GM18861 (cell line): ENCODE measurements around the gene NANOS3.

Experiments
- ATAC-seq: cut with Tn5 transposase; IDR thresholded peaks from one replicate; pipeline ENCODE4 v1.9.1; 2021; ENCODE audit not compliant: unreplicated experiment

Gene NANOS3

DNA sequence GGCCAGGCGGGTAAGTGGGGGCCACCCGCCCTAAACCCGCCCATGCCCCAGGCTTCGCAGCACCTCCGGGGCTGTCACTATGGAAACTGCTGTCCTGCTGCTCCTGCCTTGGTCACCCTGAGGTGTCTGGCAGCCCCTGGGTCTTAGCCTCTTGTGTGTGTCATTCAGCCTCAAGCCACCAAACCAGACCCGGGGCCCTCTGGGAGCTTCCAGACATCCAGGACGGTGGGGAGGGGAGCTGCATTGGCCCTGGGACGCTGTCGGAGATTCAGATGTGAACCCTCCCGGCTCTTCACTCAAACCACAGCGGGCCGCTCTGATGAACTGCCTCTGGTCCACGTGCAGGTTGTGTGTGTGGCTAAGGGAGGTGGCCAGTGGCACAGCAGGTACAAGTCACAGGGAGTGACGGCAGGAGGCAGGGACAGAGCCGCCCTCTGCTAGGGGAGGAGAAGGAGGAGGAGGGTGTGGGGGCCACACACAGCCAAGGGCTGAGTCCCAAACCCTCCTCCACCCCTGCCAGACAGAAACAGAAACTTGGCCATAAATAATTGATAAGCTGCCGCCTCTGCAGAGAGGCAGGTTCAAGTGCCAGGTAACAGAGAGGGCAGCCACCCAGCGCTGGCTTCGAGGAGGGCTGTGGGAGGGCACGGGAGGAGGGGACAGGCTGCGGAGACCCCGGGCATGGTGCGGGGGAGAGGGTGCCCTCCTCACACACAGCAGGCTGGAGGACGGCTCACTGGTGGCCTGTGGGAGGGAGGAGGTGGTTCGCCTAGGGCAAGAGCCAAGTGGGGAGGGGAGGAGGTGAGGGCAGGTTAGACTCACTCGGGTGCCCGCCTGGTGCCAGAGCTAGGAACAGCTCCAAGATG is 8.0 kb downstream of the NANOS3 start:
- ATAC-seq, result no peak

DNA sequence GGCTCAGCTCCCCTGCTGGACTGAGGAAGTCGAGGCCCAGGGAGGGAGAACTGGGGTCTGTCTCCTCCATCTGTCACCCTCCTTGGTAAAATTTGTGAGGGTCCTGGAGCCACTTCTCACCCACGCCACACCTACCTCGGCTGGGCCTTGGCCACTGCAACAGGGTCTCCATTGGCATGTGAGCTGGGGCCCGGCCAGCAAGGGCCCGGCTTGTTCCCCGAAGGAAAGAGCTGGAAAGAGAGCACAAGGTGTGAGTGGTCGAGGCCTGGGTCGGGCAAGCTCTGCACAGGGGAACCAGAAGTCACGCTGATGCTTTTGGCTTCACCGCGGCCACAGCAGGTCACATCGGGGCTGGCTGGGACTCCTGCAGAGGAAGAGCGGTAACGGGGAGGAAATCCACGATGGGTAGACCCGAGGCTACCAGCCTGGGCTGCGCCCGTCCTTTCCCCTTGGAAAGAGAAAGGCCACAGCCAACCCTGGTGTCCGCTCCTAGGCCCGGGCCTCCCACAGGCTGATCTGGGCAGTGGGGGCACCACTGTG is 9.0 kb downstream of the NANOS3 start:
- ATAC-seq, result no peak

DNA sequence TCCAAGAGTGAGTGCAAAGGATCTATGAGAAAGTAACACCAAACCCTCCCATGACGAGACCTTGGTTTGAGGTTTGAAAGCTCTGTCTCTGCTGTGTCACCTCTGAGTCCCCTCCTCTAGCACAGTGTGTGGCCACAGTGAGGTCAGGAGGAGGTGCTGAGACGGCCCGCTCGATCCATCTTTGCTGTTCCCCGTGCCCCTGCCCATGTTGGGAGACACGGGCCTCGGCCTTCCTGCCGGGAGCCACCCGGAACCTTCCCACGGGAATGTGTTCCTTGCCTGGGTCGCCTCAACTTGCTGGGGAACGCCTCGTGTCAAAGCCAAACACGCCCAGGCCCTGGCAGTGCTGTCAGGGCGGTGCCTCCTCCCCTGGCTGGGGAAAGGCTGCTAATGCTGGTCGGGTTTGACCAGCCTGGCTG is 10.1 kb downstream of the NANOS3 start:
- no peak for ATAC-seq

GRCh38 chr19:13887517-13887916 is 10.6 kb downstream of the NANOS3 start:
- ATAC-seq, result no peak

DNA sequence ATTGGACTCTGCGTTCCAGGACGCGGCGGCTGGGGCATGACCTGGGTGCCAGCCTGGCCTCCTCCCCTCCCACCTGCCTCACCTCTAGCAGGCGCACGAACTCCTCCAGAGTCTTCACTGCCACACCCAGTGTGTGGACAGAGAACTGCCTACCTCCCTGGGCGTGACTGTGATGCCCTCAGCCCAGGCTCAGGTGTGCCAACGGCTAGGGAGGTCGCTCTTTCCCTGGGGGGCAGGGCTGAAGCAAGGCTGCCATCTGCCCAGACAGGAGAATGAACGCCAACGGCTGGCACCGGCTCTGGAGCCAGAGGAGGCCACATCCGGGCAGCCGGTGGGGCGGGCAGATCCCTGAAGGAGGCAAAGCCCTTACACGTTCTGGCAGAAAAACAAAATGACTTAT is 11.3 kb downstream of the NANOS3 start:
- no peak for ATAC-seq

DNA sequence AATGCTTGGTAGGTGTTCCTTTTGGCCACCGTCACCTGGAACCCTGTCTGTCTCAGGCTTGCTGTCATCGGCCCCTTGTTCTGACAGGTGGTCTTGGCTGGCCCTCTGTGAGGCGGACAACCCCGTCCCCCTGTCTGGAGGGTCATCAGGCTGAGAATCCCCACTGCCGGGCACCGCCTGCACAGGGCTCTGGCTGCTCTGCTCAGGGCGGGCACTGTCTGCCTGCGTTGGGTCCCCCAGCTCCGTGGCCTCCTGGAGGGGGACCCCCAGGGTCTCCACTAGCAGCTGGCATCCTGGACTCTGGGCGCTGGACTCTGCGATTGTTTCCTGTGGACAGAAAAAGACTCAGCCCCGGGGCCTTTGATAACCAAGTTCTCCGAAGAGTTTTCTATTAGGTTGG is 13.2 kb downstream of the NANOS3 start:
- ATAC-seq, result no peak

DNA sequence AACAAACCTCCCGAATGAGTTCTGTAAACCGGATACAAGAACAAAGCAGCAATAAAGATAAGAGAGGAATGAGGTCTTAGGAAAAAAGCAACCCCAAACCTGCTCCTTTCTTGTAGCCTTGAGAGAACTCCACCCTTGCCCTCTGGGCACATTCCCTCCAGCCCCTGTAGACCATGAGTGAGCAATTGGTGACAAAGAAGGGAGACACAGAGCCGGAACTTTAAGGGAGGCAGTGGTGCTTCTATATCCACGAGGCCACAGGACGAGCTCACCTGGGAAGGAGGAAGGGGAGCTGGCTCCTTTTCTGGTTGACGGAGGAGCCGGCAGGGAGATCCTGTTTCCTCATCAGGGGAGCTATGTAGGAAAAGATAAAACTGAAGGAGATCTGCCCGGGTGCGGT is 15.9 kb downstream of the NANOS3 start:
- no peak for ATAC-seq

GRCh38 chr19:13894552-13894951 is 17.6 kb downstream of the NANOS3 start:
- ATAC-seq, result no peak

DNA sequence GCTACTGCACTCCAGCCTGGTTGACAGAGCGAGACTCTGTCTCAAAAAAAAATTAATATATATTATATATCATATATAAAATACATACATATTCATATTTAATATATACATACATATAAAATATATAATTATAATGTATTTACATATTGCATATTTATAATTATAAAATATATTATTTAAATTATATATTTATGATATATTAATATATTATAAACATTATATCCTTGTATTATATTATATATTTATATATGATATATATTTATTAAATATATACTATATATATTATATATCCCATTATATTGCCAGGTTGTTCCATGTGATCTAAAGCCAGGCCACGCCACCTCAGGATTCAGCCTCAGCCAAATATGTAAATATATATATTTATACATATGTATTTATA is 19.3 kb downstream of the NANOS3 start:
- no peak for ATAC-seq

GRCh38 chr19:13899393-13899792 is 22.5 kb downstream of the NANOS3 start:
- no peak for ATAC-seq

DNA sequence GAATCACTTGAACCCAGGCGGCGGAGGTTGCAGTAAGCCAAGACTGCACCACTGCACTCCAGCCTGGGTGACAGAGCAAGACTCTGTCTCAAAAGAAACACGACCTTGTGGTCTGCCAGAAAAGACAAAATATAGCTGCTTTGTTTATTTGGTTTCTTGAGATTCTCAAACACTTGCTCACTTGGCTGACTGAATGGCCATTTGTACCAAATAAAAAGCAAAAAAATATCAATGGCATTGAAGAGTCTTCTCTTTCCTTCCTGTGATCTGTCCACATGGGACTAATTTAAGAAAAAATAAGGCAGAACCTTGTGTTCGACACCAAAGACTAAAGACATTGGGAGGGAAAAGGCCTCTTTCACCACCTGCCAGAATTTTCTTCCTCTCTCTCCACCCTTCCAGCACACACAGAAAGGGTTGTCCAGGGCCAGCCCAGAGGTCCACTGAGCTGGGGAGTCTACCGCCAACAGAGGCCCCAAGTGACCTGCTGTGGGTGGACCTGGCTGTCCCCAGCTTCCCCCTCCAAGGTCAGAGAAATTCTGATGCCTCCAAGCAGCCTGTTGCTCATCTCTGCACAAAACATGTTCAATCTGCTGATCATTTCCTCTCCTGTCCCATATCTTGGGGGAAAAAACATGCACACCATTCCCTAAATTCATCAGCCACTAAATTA is 23.1 kb downstream of the NANOS3 start:
- no peak for ATAC-seq

DNA sequence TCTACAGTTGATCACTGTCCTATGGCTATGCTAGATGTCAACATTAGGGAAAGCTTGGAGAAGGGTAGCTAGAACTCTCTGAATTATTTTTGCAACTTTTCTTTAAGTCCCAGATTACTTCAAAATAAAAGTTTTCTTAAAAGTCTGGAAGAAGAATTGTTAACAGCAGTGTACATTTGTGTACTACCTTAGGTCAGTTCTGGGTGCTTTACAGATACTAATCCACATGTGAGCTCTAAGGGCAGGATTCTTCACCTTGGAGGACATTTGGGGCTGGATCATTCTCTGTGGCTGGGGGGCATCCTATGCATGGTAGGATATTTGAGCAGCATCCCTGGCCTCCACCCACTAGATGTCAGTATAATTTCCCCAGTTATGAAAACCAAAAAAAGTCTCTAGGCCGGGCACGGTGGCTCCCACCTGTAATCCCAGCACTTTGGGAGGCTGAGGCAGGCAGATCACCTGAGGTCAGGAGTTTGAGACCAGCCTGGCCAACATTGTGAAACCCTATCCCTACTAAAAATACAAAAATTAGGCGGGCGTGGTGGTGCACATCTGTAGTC is 26.1 kb downstream of the NANOS3 start:
- ATAC-seq, result no peak

- ATAC-seq, result peak; percentile 96
These were observed 28.9 kb downstream of the NANOS3 start, which contains the start of the genes BRME1 and CC2D1A for GRCh38 chr19:13905634-13906520. BRME1 (minus strand) TSS chr19:13906117; CDS start chr19:13904892, 1,225 bp downstream. CC2D1A (plus strand) TSS chr19:13906201; CDS start chr19:13906442, 241 bp downstream.

DNA sequence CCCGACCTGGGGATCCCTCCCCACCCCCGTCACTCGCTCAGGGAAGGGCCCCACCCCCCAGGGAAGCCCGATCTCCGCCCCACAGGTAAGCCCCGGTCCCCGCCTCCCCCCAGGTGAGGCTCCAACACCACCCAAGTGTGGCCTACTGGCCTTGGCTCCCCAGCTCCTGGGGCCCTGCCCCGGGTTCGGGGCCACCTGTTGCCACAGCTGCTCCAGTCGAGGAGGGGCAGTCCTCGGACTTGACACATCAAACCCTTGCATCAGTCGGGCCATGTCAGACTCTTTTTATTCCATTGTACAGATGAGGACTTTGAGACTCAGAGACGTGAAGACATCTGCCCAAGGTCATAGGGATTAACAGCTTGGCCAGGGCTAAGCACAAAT is 29.6 kb downstream of the NANOS3 start:
- ATAC-seq, result no peak

DNA sequence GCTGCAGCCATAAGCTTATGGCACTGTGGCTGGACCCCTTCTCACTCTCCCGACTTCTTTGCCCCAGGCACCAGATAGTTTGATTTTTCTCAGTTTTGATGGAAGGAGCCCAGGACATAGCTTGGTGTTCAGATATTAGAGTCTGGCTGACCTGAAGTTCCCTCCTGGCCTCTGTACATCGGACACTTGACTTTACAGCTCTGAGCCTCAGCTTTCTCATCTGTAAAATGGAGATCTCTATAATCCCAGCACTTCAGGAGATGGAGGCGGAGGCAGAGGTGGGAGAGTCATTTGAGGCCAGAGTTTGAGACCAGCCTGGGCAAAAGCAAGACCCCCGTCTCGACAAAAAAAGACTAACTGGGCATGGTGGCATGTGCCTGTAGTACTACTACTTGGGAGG is 30.0 kb downstream of the NANOS3 start:
- no peak for ATAC-seq

DNA sequence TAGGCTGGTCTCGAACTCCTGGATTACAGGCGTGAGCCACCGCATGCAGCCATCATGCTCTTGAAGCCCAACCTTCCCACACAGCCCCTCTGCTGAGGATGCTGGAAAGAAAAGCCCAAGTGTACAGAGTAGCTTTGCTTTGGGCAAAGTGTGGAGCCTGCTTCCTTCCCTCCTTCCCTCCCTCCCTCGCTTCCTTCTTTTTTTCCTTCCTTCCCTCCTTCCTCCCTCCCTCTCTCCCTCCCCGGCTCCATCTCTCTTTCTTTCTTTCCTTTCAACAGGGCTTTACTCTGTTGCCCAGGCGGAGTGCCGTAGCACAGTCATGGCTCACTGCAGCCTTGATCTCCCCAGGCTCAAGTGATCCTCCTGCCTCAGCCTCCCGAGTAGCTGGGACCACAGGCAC is 31.7 kb downstream of the NANOS3 start:
- no peak for ATAC-seq

GRCh38 chr19:13909430-13909829 is 32.5 kb downstream of the NANOS3 start:
- no peak for ATAC-seq

DNA sequence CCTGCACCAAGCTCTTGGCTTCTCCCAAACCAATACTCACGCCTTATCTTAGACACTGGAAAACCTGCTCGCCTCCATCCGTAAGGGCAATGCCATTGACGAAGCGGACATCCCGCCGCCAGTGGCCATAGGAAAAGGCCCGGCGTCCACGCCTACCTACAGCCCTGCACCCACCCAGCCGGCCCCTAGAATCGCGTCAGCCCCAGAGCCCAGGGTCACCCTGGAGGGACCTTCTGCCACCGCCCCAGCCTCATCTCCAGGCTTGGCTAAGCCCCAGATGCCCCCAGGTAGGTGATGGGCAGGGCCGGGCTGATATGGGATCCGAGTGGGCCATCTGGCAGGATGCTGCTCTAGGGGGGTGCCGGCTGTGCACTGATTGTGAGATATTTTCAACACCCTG is 36.4 kb downstream of the NANOS3 start:
- no peak for ATAC-seq

DNA sequence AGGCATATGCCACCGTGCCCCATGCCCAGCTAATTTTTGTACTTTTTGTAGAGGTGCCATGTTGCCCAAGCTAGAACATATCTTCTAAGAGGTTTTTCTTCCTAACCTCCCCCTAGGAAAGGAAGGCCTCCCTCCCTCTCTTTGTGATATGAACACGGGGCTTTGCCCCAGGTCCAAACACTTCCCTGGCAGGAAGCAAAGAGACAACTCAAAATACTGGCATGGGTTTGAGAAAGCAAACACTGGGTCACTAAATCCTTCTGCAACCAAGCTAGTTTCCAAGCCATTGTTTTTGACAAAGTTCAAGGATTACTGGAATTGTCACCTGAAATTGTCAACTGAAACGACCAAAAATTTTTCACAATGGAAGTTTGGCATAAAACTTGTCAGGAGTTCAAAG is 37.8 kb downstream of the NANOS3 start:
- ATAC-seq, result no peak

GRCh38 chr19:13917888-13918406 is 41.0 kb downstream of the NANOS3 start:
- no peak for ATAC-seq
